Body of pancreas (tissue), 4 donors: ENCODE results near the gene CSMD2. TPM values are rescaled to one million over a fixed set of nuclear protein-coding genes. Genes with fewer than 3 reads are reported as not detected.

Source experiments
- ATAC-seq: fragments of 150-250 bp; one replicate; pipeline ENCODE4 v1.9.1; 2016
- DNase-seq, 4 donors: peaks; one replicate each; pipeline ENCODE4 v3.0.0-alpha.2; 2019
- H3K27ac ChIP-seq, 4 donors: fragments of 200-600 bp; sonication (generic); 1 replicate in 3 of 4; 2 replicates in 1 of 4; pipeline versions ENCODE4 v1.5.1 to v1.6.1; 2016 to 2019; ENCODE audit warnings: mild to moderate bottlenecking in 1 of 4, mixed read lengths in 1 of 4, moderate library complexity in 1 of 4
- H3K27me3 ChIP-seq, 2 donors: fragments of 200-600 bp; sonication (generic); one replicate each; pipeline ENCODE4 v1.6.0; 2016; ENCODE audit warnings: mild to moderate bottlenecking in 1 of 2
- H3K36me3 ChIP-seq, 2 donors: fragments of 200-600 bp; sonication (generic); replicated peaks in 1 of 2; 2 replicates each; pipeline ENCODE4 v1.5.1; 2016; ENCODE audit warnings: low read depth in 2 of 2; ENCODE audit not compliant: insufficient read depth in 1 of 2
- H3K4me1 ChIP-seq: fragments of 200-600 bp; sonication (generic); one replicate; pipeline ENCODE4 v1.6.0; 2016
- H3K4me3 ChIP-seq, 2 donors: fragments of 200-600 bp; sonication (generic); 1 replicate in 1 of 2; 2 replicates in 1 of 2; pipeline ENCODE4 v1.5.1; 2016 to 2019
- H3K9me3 ChIP-seq, 3 donors: fragments of 200-600 bp; sonication (generic); 1 replicate in 2 of 3; 2 replicates in 1 of 3; pipeline ENCODE4 v1.5.1; 2016
- POLR2A ChIP-seq, 3 donors: fragments of 450-650 bp; IDR thresholded peaks; one replicate each; pipeline ENCODE4 v1.6.1; 2016; ENCODE audit warnings: antibody characterized with exemption in 3 of 3, mild to moderate bottlenecking in 2 of 3
- WGBS, 2 donors: methylation state at CpG; one replicate each; pipeline ENCODE4 v1.1.5; 2017; 5-methylcytosine and 5-hydroxymethylcytosine counted together
- intact Hi-C: fragments of 100-400 bp; cut with DNase I; formaldehyde crosslinking; loops from one replicate; pipeline ENCODE4 v1.15.1; 2023
- total RNA-seq, 2 donors: library from RNA; depleted of rRNA; stranded (reverse); fragments of >200 nt; gene quantifications; one replicate each; pipeline ENCODE4 v1.1.0, GENCODE V29; 2016
- TF ChIP-seq, protein P1 (sequence below), 7 experiments: fragments of 450-650 bp in 4 of 7; fragments of 200-600 bp in 3 of 7; sonication (generic) in 3 of 7; IDR thresholded peaks; one replicate each; pipeline ENCODE4 v1.5.1; 2016 to 2019; ENCODE audit warnings: antibody characterized with exemption in 7 of 7

Gene CSMD2
- total RNA-seq, 2 donors from 2014 or later = 0.26 to 0.33 TPM

DNA sequence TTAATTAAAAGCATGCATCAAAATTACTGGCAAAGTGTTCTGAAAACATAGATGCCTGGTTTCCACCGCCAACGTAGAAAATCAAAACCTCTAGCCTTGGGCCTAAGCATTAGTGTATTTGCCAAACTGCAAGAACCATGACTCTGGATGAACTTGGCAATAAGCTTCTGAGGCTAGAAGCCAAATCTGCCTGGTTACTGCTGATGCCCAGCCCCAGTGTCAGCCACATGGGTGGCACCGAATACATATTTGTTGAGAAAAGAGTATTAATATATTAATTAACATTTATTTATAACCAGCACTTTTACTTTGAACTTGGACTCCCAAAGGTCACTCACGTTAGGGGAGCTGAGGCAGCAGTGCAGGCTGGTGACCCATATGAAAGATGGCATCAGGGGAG is 441.8 kb downstream of the CSMD2 start:
- no peak for DNase-seq

DNA sequence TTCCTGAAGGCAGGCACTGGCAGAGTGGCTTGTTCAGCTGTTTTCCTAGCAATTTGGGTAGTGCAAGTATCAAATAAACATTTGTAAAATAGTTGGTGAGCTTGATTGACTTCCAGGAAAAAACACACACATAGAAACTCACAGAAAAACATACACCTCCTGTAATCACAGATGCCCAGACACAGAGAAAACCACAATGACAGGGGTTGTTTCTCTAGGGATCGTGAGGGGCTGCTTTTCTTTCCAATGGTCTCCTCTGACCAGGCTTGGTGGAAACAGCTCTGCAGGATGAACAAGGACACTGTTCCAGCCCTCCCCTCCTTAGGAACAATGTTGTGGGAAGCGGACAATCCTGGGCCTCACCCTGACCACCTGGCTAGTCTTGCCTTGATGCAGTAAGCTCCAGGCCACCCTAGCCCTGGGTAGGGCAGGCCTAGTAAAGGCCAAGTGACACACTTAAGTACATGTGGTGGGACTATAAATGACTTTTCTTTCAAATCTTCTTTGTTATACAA is 443.7 kb downstream of the CSMD2 start:
- ATAC-seq = no peak
- no peak for DNase-seq
- no peak for TF ChIP-seq POLR2A (IDR thresholded peaks at IDR 0.05)
- TF ChIP-seq, protein P1, sequence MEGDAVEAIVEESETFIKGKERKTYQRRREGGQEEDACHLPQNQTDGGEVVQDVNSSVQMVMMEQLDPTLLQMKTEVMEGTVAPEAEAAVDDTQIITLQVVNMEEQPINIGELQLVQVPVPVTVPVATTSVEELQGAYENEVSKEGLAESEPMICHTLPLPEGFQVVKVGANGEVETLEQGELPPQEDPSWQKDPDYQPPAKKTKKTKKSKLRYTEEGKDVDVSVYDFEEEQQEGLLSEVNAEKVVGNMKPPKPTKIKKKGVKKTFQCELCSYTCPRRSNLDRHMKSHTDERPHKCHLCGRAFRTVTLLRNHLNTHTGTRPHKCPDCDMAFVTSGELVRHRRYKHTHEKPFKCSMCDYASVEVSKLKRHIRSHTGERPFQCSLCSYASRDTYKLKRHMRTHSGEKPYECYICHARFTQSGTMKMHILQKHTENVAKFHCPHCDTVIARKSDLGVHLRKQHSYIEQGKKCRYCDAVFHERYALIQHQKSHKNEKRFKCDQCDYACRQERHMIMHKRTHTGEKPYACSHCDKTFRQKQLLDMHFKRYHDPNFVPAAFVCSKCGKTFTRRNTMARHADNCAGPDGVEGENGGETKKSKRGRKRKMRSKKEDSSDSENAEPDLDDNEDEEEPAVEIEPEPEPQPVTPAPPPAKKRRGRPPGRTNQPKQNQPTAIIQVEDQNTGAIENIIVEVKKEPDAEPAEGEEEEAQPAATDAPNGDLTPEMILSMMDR (IDR thresholded peaks at IDR 0.05) = no peak
- H3K9me3 ChIP-seq = no peaks in the 10 kb centered on the region
- 76 to 81% methylated on average over 2 of the region's 2 CpGs for WGBS, 2 donors
- H3K27ac ChIP-seq = no peak overlapping the region
- no peaks in the 10 kb centered on the region for H3K4me1 ChIP-seq
- no peak overlapping the region for H3K4me3 ChIP-seq
- intact Hi-C loops = no loop called here
- no peaks in the 10 kb centered on the region for H3K36me3 ChIP-seq
- no peaks in the 10 kb centered on the region for H3K27me3 ChIP-seq

More for the DNA sequence above, 441.8 kb downstream of the CSMD2 start:
- intact Hi-C loops = no loop called here
- TF ChIP-seq POLR2A (IDR thresholded peaks at IDR 0.05) = no peak
- TF ChIP-seq, protein P1 (IDR thresholded peaks at IDR 0.05) = no peak
- Histone ChIP-seq H3K27ac (no peak overlapping the region), H3K4me1 (no peaks in the 10 kb centered on the region), H3K9me3 (no peaks in the 10 kb centered on the region), H3K4me3 (no peak overlapping the region), H3K36me3 (no peaks in the 10 kb centered on the region), H3K27me3 (no peaks in the 10 kb centered on the region)
- no peak for ATAC-seq
- 72 to 75% methylated on average over 4 of the region's 4 CpGs for WGBS, 2 donors

DNA sequence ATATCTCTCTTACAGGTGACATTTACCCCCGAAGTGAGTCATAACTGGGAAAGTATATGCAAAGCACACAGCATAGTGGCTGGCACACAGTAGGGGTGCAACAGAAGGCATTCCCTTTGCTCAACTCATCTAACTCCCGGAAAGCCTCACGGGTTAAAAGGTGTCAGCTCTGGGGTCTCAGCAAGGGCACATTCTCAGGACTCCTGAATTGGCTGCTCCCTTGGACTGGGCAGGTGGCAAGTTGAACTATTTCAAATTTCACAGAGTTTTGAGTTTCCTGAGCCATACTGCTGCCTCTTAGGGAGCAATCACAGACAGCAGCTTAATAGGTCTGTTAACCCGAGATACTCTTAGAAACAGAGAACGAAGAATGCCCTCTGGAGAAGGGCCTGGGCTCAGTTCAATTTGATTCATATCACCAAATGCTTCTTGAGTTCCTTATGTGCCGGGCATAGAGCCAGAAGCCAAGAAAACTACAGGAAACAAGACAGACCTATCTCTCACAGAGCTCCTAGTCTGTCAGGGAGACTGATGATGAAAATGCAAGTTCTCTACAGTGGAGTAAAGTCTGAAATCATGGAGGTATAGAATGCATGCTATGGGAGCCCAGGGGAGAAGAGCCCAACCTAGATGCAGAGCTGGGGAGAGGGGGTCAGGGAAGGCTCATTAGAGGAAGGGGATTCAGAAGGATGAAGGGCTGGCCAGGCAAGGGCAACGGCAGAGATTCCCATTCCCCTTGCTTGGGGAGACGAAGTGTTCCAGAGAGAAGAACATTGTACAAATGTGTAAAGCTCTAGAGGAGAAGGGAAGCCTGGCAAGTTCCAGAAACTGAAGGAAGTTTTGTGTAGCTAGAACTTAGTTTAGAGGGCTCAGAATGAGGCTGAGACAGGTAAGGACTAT is 445.0 kb downstream of the CSMD2 start:
- TF ChIP-seq, protein P1 (IDR thresholded peaks at IDR 0.05) = no peak
- TF ChIP-seq POLR2A (IDR thresholded peaks at IDR 0.05) = no peak
- intact Hi-C loops = no loop called here
- Histone ChIP-seq H3K4me3 (no peak overlapping the region), H3K27me3 (no peaks in the 10 kb centered on the region), H3K27ac (no peak overlapping the region), H3K9me3 (no peaks in the 10 kb centered on the region), H3K36me3 (no peaks in the 10 kb centered on the region), H3K4me1 (no peaks in the 10 kb centered on the region)
- ATAC-seq (no peak), DNase-seq (no peak)
- WGBS, 2 donors = 44 to 56% methylated on average over 8 of the region's 8 CpGs

DNA sequence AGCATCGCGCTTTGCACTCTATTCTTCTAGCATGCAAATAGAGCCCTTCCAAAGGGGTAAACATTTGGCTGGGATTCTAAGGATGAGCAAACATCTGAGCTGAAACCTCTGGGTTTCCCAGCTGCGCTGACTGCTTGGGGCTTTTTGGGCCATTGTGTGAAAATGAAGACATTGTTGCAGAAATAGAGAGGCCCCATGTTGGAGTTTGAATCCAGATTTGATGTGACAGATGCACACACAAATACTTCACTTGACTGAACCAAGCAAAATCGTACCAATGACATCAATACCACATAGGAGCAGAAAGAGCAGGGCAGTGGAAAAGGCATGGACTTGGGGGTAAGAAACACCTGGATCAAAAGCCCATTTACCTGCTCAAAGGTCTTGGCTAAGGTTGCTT is 445.7 kb downstream of the CSMD2 start:
- Histone ChIP-seq H3K4me3 (no peak overlapping the region), H3K9me3 (no peaks in the 10 kb centered on the region), H3K27me3 (no peaks in the 10 kb centered on the region), H3K36me3 (no peaks in the 10 kb centered on the region), H3K27ac (no peak overlapping the region), H3K4me1 (no peaks in the 10 kb centered on the region)
- DNase-seq (no peak), ATAC-seq (no peak)
- 39 to 49% methylated on average over 4 of the region's 4 CpGs for WGBS, 2 donors
- TF ChIP-seq POLR2A (IDR thresholded peaks at IDR 0.05) = no peak
- TF ChIP-seq, protein P1 (IDR thresholded peaks at IDR 0.05) = no peak
- intact Hi-C loops = no loop called here
